Parathyroid adenoma (tissue), 2 donors: Measurements from ENCODE around the gene IL1RAPL1.

ENCODE experiments used
- H2AFZ ChIP-seq: fragments of 300-600 bp; sonication (generic); one replicate; pipeline ENCODE4 v1.7.0; 2017; ENCODE audit warnings: antibody characterized with exemption, mild to moderate bottlenecking
- H3K27ac ChIP-seq: fragments of 300-600 bp; sonication (generic); one replicate; pipeline ENCODE4 v1.7.0; 2017
- H3K27me3 ChIP-seq: fragments of 300-600 bp; sonication (generic); one replicate; pipeline ENCODE4 v1.7.0; 2017; ENCODE audit warnings: low read length; ENCODE audit not compliant: control insufficient read depth, insufficient read depth
- H3K36me3 ChIP-seq: fragments of 300-600 bp; sonication (generic); one replicate; pipeline ENCODE4 v1.7.0; 2017; ENCODE audit warnings: low read length; ENCODE audit not compliant: control insufficient read depth, insufficient read depth
- H3K4me1 ChIP-seq: fragments of 300-600 bp; sonication (generic); one replicate; pipeline ENCODE4 v1.7.0; 2017; ENCODE audit warnings: control low read depth
- H3K4me2 ChIP-seq: fragments of 300-600 bp; sonication (generic); one replicate; pipeline ENCODE4 v1.7.0; 2017; ENCODE audit warnings: low read length
- H3K4me3 ChIP-seq: fragments of 300-600 bp; sonication (generic); one replicate; pipeline ENCODE4 v1.7.0; 2017; ENCODE audit warnings: low read depth, low read length
- H3K79me2 ChIP-seq: fragments of 300-600 bp; sonication (generic); one replicate; pipeline ENCODE4 v1.7.0; 2017; ENCODE audit warnings: control low read depth
- H3K9ac ChIP-seq: fragments of 300-600 bp; sonication (generic); one replicate; pipeline ENCODE4 v1.7.0; 2017; ENCODE audit warnings: mild to moderate bottlenecking
- H3K9me3 ChIP-seq: fragments of 300-600 bp; sonication (generic); one replicate; pipeline ENCODE4 v1.7.0; 2017; ENCODE audit warnings: low read length; ENCODE audit not compliant: control insufficient read depth
- CTCF ChIP-seq: fragments of 300-600 bp; sonication (generic); IDR thresholded peaks from one replicate; pipeline ENCODE4 v1.7.0; 2017; ENCODE audit warnings: antibody characterized with exemption, mild to moderate bottlenecking
- donor health status: primary hyperparathyroidism.

IL1RAPL1 gene

GRCh38 chrX:29648161-29648560 lies 1060.9 kb downstream of the IL1RAPL1 start:
- Histone ChIP-seq H3K4me2 (no peak overlapping the region), H3K4me1 (no peaks in the 10 kb centered on the region), H3K36me3 (no peaks in the 10 kb centered on the region), H3K27me3 (no peaks in the 10 kb centered on the region), H3K9ac (no peak overlapping the region), H3K27ac (no peak overlapping the region), H3K9me3 (no peaks in the 10 kb centered on the region), H3K79me2 (no peaks in the 10 kb centered on the region), H2AFZ (no peak overlapping the region), H3K4me3 (no peak overlapping the region)
- TF ChIP-seq CTCF: no peak

- no peak overlapping the region for H2AFZ ChIP-seq
- no peak for TF ChIP-seq CTCF
- no peak overlapping the region for H3K4me3 ChIP-seq
- no peak overlapping the region for H3K9ac ChIP-seq
- H3K4me2 ChIP-seq: no peak overlapping the region
- H3K4me1 ChIP-seq: no peaks in the 10 kb centered on the region
- H3K27ac ChIP-seq: no peak overlapping the region
- H3K79me2 ChIP-seq: no peaks in the 10 kb centered on the region
- H3K27me3 ChIP-seq: no peaks in the 10 kb centered on the region
- no peaks in the 10 kb centered on the region for H3K36me3 ChIP-seq
- H3K9me3 ChIP-seq: no peaks in the 10 kb centered on the region
Measured at GRCh38 chrX:29652484-29652883, 1065.2 kb downstream of the IL1RAPL1 start.

GRCh38 chrX:29653721-29654120 lies 1066.5 kb downstream of the IL1RAPL1 start:
- no peaks in the 10 kb centered on the region for H3K9me3 ChIP-seq

GRCh38 chrX:29659911-29660310 lies 1072.7 kb downstream of the IL1RAPL1 start:
- H3K9ac ChIP-seq: no peak overlapping the region
- H3K4me1 ChIP-seq: no peaks in the 10 kb centered on the region
- no peaks in the 10 kb centered on the region for H3K9me3 ChIP-seq
- no peaks in the 10 kb centered on the region for H3K36me3 ChIP-seq
- H3K4me3 ChIP-seq: no peak overlapping the region
- no peak overlapping the region for H2AFZ ChIP-seq
- H3K4me2 ChIP-seq: no peak overlapping the region
- no peaks in the 10 kb centered on the region for H3K79me2 ChIP-seq
- no peak overlapping the region for H3K27ac ChIP-seq
- TF ChIP-seq CTCF: no peak
- H3K27me3 ChIP-seq: no peaks in the 10 kb centered on the region

More at GRCh38 chrX:29653721-29654120, 1066.5 kb downstream of the IL1RAPL1 start:
- no peak for TF ChIP-seq CTCF
- Histone ChIP-seq H3K27ac (no peak overlapping the region), H3K4me3 (no peak overlapping the region), H2AFZ (no peak overlapping the region), H3K79me2 (no peaks in the 10 kb centered on the region), H3K9ac (no peak overlapping the region), H3K4me2 (no peak overlapping the region), H3K4me1 (no peaks in the 10 kb centered on the region), H3K36me3 (no peaks in the 10 kb centered on the region), H3K27me3 (no peaks in the 10 kb centered on the region)

- Histone ChIP-seq H3K36me3 (no peaks in the 10 kb centered on the region), H3K27ac (no peak overlapping the region), H3K27me3 (no peaks in the 10 kb centered on the region), H3K9ac (no peak overlapping the region), H3K4me2 (no peak overlapping the region), H3K4me1 (no peaks in the 10 kb centered on the region), H3K4me3 (no peak overlapping the region), H3K79me2 (no peaks in the 10 kb centered on the region), H3K9me3 (no peaks in the 10 kb centered on the region), H2AFZ (no peak overlapping the region)
- no peak for TF ChIP-seq CTCF
Measured at GRCh38 chrX:29661290-29661689, 1074.0 kb downstream of the IL1RAPL1 start.
